GM10266 (cell line): ENCODE measurements around the gene TRPT1.
A peak's percentile ranks its signal among the peaks of the same experiment; 100 is the strongest.

ENCODE experiments used
- DNase-seq: peaks from one replicate; pipeline ENCODE4 v3.0.0; 2012; ENCODE audit errors: extremely low spot score
- TF ChIP-seq, protein P1 (sequence below): IDR thresholded peaks from 2 replicates; pipeline ENCODE4 v1.5.1; 2012; ENCODE audit warnings: mild to moderate bottlenecking, low read depth; ENCODE audit not compliant: control insufficient read depth, insufficient read depth; ENCODE audit errors: missing control alignments

TRPT1 gene

DNA sequence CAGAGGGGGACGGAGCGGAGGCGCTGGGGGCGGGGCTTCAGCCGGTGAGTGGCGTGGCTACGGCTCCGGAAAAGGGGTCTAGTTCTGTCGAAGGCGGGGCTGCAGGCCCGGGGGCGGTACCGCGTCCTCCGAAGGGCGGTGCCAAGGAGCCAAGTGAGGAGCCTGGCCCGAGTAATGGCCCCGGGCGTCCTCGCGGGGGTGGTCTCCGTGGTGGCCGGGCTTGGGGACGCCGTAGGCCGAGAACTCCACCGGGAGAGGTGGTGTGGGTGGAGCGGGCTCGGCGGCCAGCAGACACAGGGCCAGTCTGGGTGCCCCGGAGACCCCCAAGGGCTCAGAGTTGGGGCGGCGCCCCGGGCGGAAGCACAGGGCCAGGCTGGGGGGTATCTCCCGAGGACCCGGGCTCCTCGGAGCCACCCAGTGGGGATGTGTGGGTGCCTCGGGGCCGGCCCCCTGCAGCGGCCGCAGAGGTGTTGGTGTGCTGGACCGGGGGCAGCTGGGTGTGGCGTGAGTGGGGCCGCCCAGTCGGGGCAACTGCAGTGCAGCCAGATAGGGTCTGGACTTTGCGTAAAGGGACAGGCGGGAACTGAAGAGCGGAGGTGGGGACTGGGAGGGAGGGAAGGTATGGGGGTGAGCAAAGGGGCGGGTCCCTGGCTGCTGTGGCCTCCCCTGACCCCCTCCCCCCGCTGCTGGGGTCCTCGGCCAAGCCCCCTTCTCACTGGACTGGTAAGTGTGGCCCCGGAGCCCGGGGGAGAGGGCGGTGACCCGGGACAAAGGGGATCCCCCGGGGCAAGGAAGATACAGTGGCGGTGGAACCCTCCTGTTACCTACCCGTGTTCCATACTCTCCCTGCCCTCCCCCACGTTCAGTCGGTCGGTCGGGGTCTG, 15.7 kb upstream of the TRPT1 start:
- TF ChIP-seq, protein P1, sequence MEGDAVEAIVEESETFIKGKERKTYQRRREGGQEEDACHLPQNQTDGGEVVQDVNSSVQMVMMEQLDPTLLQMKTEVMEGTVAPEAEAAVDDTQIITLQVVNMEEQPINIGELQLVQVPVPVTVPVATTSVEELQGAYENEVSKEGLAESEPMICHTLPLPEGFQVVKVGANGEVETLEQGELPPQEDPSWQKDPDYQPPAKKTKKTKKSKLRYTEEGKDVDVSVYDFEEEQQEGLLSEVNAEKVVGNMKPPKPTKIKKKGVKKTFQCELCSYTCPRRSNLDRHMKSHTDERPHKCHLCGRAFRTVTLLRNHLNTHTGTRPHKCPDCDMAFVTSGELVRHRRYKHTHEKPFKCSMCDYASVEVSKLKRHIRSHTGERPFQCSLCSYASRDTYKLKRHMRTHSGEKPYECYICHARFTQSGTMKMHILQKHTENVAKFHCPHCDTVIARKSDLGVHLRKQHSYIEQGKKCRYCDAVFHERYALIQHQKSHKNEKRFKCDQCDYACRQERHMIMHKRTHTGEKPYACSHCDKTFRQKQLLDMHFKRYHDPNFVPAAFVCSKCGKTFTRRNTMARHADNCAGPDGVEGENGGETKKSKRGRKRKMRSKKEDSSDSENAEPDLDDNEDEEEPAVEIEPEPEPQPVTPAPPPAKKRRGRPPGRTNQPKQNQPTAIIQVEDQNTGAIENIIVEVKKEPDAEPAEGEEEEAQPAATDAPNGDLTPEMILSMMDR = no peak
- peak; percentile 66 for DNase-seq

DNA sequence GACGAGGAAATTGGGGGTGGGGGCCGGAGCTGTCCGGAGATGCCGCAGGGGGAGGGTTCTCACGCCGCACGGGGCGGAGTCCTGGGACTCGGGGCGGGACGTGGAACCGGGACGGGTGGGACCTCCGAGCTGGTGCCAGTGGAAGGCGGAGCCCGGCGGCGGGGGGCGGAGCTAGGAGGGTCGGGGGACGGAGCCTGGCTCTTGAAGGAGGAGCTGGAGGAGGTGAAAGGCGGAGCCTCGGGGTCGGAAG, 15.2 kb upstream of the TRPT1 start:
- TF ChIP-seq, protein P1 = no peak
- peak; percentile 99 for DNase-seq

DNA sequence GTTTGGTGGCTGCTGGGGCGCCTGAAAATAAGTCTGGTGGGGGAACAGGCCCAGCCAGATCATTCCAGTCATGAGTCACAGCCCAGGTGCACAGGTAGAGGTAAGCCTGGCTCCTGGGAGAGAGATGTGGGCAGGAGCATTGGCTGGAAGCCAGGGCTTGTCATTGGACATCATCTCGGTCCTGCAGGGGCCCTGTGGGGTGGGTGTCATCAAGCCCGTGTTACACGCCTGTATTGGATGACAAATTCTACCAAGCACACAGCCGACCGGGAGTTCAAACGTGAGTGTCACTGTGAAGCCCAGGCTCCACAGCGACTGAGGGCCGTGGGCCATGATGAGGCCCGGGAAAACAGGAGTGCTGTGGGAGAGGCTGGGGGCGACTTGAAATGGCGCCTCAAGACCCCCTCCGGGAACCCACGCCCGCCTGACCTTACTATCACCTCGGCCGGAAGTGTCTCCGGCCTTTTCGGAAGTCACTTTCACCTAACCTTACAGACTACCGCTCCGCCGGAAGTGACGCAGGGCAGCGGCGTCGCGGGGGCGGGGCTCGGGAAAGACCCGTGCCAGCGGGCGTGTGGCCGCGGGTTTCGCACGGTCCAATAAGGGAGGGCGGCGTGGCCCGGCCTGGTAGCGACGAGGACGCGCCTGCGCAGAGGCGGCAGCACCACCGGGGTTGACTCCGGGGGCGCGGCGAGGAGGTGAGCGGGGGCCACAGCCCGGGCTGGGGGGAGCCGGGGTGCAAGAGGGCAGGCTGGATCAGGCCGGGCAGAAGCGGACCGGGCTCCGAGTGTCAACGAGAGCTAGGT, 14.7 kb upstream of the TRPT1 start, which contains the start of gene FKBP2:
FKBP2 (plus strand) TSS at position 661 of the 806 bp plus-strand sequence. CDS start 1,293 bp downstream, outside the sequence.
- TF ChIP-seq, protein P1 = no peak
- DNase-seq = peak; percentile 97

DNA sequence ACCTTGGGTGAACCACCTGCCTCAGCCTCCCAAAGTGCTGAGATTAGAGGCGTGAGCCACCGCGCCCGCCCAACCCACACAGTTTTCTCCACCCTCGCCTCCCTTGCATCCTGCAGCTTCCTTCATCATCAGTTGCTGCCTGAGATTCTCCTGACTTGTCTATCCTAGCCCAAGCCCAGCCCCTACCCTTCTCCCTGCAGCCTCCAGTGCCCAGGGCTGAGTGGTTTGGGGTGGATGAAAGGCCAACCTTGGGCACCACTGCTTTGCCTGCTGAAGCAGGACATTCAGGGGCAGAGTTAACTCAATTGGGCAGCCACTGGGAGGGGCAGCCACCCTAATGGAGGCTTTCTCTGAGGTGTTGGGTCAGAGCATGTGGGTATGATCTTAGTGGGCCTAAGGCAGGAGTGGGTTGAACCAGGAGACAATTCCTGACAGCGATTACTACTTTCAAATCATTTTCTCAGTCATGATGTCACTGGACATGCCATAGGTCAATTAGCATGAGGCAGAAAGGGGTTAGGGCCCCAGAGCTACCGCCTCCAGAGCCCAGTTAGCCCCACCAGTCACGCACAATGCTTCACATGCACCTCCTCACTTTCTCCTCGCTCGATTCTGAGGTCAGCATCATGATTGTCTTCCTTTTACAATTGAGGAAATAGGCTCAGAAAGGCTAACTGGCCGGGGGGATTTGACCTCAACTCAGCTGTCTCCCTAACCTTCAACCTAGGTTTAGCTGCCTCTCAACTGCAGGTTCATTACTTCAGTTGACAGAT, 13.9 kb upstream of the TRPT1 start:
- peak; percentile 76 for DNase-seq
- TF ChIP-seq, protein P1 = no peak

DNA sequence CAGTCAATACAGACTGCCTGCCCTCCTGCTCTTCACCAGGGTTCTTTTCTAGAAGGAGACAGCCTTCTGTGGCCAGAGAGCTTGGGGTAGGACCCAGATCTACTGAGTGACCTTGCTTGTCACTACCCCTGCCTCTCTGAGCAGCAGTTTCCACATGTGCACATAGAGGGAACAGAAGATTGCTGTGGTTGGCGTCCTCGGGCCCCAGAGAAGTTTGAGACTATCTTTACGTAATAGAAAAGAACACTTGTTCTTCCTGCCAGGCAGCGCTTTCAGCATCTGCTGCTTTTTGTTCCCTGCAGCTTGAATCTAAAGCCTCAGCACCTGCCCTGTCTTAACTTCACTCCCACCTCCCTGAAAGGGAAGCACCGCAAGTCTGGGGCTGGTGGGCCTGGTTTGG, 13.0 kb upstream of the TRPT1 start:
- DNase-seq = no peak
- TF ChIP-seq, protein P1 = no peak

DNA sequence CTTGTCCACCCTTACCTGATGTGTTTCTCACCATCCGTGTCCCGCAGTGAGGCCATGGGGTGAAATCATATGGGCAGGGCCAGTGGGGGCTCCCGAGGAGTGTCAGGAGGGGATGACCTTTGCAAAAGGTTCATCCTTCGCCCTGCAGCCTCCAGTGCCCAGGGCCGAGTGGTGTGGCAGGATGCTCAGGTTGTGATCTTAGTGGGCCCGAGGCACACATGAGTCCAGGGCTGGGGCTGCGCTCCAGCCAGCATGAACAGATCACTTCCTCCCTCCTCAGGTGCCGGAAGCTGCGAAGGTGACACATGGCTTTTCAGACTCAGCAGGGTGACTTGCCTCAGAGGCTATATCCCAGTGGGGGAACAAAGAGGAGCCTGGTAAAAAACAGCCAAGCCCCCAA, 12.1 kb upstream of the TRPT1 start:
- TF ChIP-seq, protein P1 = no peak
- no peak for DNase-seq
